ENCODE results near the gene RANBP3L. TPM values are rescaled to one million over a fixed set of nuclear protein-coding genes. Genes with fewer than 3 reads are reported as not detected.
A peak's percentile ranks its signal among the peaks of the same experiment; 100 is the strongest.
"Not testable (repeated sequence)": the region's sequence is repeated elsewhere in the genome, so short reads cannot be mapped to it uniquely, and the experiment has no call there.

The RANBP3L gene
- total RNA-seq, result 0.47 TPM
- long read RNA-seq, result 0 reads

DNA sequence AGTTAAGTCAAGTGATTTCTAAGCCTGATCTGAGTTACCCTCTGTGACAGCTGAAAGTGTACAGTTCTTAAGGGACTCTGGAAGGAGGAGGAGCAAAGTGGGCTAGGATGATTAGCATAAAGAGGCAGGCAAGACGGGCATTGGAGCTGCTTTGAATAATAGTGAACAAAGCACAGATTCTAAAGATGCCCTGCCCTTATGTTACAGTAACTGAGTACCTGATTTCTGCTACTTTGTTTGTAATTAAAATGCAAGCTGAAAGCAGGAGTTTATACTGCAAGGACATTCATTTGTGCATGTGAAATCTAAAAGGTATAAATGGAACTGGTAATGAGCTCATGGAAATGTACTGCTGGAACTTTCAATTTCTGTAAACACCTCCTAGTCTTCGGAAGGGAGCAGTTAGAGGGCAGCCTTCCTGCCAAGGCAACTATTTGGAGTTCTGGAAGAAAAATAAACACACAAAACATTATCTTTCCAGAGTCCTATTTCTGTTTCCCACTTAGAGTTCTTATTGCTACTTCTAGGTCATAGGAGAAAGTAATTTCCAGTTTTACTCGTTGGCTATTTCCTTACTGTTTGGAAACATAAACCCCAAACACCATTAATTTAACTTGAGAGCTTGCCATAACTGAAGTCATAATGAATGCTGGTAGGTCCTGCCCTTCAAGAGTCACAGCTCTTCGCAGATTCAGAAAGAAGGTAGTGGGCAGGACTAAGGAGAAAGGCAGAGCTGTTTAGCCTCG is at the start of gene RANBP3L:
TSS of gene RANBP3L (minus strand) at position 45 of the 746 bp plus-strand sequence. CDS start 486 bp downstream, outside the sequence.
- intact Hi-C loops (cut with micrococcal nuclease), result loop anchor here (5.0 kb wide), 1 partner anchor 35 kb away; no protein-coding TSS in a partner anchor
- Histone ChIP-seq H3K36me3 (no peaks in the 10 kb centered on the region), H3K27ac (replicated peaks) (peak within 1 kb of the TSS; percentile 74), H3K4me1 (peaks cover 36% of the 10 kb centered on the region), H3K4me3 (peak within 1 kb of the TSS; percentile 53), H3K27me3 (ENCODE audit: low read depth) (no peaks in the 10 kb centered on the region), H3K9me3 (replicated peaks) (no peaks in the 10 kb centered on the region)
- TF ChIP-seq, protein P1, sequence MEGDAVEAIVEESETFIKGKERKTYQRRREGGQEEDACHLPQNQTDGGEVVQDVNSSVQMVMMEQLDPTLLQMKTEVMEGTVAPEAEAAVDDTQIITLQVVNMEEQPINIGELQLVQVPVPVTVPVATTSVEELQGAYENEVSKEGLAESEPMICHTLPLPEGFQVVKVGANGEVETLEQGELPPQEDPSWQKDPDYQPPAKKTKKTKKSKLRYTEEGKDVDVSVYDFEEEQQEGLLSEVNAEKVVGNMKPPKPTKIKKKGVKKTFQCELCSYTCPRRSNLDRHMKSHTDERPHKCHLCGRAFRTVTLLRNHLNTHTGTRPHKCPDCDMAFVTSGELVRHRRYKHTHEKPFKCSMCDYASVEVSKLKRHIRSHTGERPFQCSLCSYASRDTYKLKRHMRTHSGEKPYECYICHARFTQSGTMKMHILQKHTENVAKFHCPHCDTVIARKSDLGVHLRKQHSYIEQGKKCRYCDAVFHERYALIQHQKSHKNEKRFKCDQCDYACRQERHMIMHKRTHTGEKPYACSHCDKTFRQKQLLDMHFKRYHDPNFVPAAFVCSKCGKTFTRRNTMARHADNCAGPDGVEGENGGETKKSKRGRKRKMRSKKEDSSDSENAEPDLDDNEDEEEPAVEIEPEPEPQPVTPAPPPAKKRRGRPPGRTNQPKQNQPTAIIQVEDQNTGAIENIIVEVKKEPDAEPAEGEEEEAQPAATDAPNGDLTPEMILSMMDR (IDR thresholded peaks at IDR 0.05; ENCODE audit: borderline replicate concordance), result no peak
- no peak for DNase-seq

DNA sequence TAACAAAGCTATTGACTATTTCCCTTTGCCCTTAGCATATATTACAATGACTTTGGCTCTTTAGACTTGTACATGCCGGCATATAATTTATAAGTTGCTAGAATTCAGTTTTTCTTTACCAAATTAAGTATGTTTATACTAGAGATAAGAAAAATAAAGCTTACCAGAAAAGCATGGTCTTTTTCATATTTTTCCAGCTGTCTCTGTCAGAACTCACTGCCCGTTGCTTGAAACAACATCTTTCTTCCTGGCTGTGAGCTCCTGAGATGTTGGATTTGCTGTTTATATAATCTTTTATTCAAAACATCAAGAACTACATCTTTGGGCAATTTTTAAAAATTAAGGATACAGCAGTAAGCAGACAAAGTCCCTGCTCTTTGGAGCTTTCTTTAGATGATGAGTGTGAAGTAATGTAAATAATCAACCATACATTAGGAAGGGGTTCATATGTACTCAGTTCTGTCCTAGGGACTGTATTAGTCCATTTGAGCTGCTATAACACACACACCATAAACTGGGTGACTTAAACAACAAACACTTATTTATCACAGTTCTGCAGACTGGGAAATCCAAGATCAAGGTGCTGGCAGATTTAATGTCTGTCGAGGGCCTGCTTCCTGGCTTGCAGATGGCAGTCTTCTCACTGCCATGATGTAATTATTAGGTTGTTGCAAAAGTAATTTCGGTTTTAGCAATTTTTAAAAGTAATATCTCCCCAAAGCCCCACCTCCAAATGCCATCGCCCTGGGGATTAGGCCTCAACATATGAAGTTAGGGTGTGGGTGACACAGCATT is 45.4 kb upstream of the RANBP3L start:
- H3K4me3 ChIP-seq, result no peak overlapping the region
- peaks cover 4% of the 10 kb centered on the region for H3K9me3 ChIP-seq (replicated peaks)
- H3K36me3 ChIP-seq, result no peaks in the 10 kb centered on the region
- peaks cover 7% of the 10 kb centered on the region for H3K27me3 ChIP-seq (ENCODE audit: low read depth)
- intact Hi-C loops (cut with micrococcal nuclease), result no loop called here
- no peaks in the 10 kb centered on the region for H3K4me1 ChIP-seq
- no peak for DNase-seq
- no peak overlapping the region for H3K27ac ChIP-seq (replicated peaks)
- TF ChIP-seq, protein P1 (IDR thresholded peaks at IDR 0.05; ENCODE audit: borderline replicate concordance), result no peak

- no peaks in the 10 kb centered on the region for H3K36me3 ChIP-seq
- H3K27ac ChIP-seq (replicated peaks), result no peak overlapping the region
- intact Hi-C loops (cut with micrococcal nuclease), result no loop called here
- no peaks in the 10 kb centered on the region for H3K4me1 ChIP-seq
- no peak for DNase-seq
- H3K4me3 ChIP-seq, result no peak overlapping the region
- peaks cover 7% of the 10 kb centered on the region for H3K27me3 ChIP-seq (ENCODE audit: low read depth)
- TF ChIP-seq, protein P1 (IDR thresholded peaks at IDR 0.05; ENCODE audit: borderline replicate concordance), result no peak
- peaks cover 4% of the 10 kb centered on the region for H3K9me3 ChIP-seq (replicated peaks)
Measured at GRCh38 chr5:36344899-36345298, 43.2 kb upstream of the RANBP3L start.

GRCh38 chr5:36341720-36342119 is 40.0 kb upstream of the RANBP3L start:
- H3K4me3 ChIP-seq; H3K9me3 ChIP-seq (replicated peaks); H3K27me3 ChIP-seq (ENCODE audit: low read depth); intact Hi-C loops (cut with micrococcal nuclease); H3K4me1 ChIP-seq; H3K36me3 ChIP-seq; H3K27ac ChIP-seq (replicated peaks); DNase-seq: not testable (repeated sequence)

DNA sequence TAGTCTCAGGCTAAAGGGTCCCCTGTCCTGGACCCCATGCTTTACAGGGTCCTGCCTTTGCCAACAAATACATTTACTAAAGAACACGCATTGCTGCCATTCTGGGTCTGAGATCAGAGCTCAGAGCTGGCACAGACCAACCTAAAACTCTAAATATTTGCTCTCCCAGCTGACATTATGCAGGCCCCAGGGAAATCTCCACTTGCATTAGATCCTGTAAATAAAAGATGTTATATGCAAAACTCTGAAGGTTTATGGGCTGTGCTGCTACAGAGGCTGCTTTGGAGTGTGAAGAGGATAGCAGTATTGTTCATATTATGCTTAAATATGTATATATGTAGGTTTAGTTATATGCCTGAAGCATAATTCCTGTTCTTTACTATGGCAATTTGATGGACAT is 35.9 kb upstream of the RANBP3L start:
- no peaks in the 10 kb centered on the region for H3K27me3 ChIP-seq (ENCODE audit: low read depth)
- no peak overlapping the region for H3K27ac ChIP-seq (replicated peaks)
- H3K9me3 ChIP-seq (replicated peaks), result no peaks in the 10 kb centered on the region
- TF ChIP-seq, protein P1 (IDR thresholded peaks at IDR 0.05; ENCODE audit: borderline replicate concordance), result no peak
- no peak for DNase-seq
- no peaks in the 10 kb centered on the region for H3K4me1 ChIP-seq
- H3K4me3 ChIP-seq, result no peak overlapping the region
- intact Hi-C loops (cut with micrococcal nuclease), result no loop called here
- H3K36me3 ChIP-seq, result no peaks in the 10 kb centered on the region

DNA sequence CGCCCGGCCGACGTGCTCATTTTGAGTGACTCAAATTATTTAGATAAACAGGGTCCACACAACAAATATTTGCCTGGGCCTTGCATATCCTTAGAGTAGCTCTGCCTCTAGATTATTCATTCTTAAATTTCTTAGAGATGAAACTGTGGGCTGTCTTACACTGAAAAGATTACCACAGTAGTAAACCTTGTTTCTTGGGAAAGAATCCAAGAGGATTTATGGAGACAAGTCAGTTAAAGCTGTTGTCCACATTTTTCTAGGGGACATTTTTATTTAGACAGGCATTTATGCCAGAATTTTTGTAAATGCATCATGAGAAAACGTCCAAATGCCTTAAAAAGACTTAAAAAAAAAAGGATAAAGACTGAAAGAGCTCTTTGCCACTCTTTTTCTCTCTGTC is 32.6 kb upstream of the RANBP3L start:
- H3K27ac ChIP-seq (replicated peaks), result no peak overlapping the region
- intact Hi-C loops (cut with micrococcal nuclease), result no loop called here

GRCh38 chr5:36332720-36333119 is 31.0 kb upstream of the RANBP3L start:
- H3K27ac ChIP-seq (replicated peaks); H3K36me3 ChIP-seq; H3K4me1 ChIP-seq; DNase-seq; H3K4me3 ChIP-seq; H3K27me3 ChIP-seq (ENCODE audit: low read depth); intact Hi-C loops (cut with micrococcal nuclease); H3K9me3 ChIP-seq (replicated peaks): not testable (repeated sequence)

More for the DNA sequence above, 32.6 kb upstream of the RANBP3L start:
- no peak for DNase-seq
- Histone ChIP-seq H3K4me3 (no peak overlapping the region), H3K9me3 (replicated peaks) (no peaks in the 10 kb centered on the region), H3K36me3 (no peaks in the 10 kb centered on the region), H3K4me1 (no peaks in the 10 kb centered on the region), H3K27me3 (ENCODE audit: low read depth) (no peaks in the 10 kb centered on the region)
- TF ChIP-seq, protein P1 (IDR thresholded peaks at IDR 0.05; ENCODE audit: borderline replicate concordance), result no peak

Data from left ventricle myocardium inferior (tissue), 1 donor.